ENCODE results near the gene STING1.
A peak's percentile ranks its signal among the peaks of the same experiment; 100 is the strongest.
"Not testable (repeated sequence)": the region's sequence is repeated elsewhere in the genome, so short reads cannot be mapped to it uniquely, and the experiment has no call there.

The STING1 gene

DNA sequence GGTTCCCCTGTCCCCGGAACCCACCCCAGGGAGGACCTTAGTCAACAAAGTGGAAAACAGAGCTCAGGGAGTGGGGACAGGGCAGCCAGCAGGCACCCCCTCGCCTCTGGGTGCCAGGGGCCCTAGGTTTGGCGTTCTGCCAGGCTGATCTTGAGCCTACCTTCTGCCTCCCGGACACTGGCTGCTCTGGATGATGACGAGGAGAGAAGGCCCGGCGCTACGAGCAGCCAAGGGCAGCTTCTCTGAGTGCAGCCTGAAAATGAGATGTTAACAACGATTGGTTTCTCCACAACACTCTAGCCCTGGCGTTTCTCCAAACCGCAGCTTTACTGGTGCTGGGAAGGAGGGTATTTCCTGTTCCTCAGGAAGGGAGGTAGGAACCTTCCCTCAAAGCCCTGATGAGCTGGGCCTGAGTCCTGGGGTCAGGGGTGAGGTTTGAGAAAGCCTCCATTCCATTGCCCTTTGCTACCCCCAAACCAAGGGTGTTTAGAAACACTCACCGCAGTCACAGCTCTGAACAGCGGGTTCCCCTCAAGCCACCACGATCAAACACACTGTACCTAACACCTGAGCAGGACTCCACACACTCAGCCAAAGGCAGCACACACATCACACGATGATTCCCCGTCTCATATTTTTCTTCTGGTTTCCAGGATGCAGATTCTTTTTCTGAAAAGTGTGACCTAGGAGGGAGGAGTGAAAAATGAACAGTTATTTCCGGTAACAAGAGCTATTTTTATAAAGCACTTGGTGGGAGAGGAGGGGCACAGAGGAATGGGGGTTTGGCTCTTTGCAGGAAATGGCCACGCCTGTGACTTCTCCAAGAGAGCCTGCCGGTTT is at the start of gene STING1:
Gene STING1 (minus strand): TSS at position 709 of the 840 bp plus-strand sequence. CDS start 1,054 bp downstream, outside the sequence.
- peak; percentile 53 for DNase-seq

- no peak for DNase-seq
These were observed 49.2 kb upstream of the STING1 start for GRCh38 chr5:139531772-139532169.

DNA sequence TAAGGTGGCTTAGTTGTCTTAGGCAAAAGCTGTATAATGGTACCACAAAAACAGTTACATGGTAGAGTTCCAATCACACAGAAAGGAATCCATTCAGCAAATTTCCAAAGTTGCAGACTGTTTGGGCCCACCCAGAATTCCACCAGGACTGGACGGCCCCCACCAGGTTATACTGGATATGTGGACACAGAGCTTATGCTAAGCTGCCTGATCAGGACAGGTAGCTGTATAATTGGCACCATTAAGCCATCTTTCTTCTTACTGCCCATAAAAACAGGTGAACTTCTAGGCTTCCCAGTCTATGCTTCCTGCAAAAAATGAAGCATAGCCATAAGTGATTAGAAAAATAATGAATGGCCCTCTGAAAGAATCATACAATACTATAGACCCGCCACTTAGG is 47.5 kb upstream of the STING1 start:
- not testable (repeated sequence) for DNase-seq

GRCh38 chr5:139528695-139529094 is 46.1 kb upstream of the STING1 start:
- DNase-seq: not testable (repeated sequence)

GRCh38 chr5:139527896-139528467 is 45.4 kb upstream of the STING1 start:
- DNase-seq: not testable (repeated sequence)

DNA sequence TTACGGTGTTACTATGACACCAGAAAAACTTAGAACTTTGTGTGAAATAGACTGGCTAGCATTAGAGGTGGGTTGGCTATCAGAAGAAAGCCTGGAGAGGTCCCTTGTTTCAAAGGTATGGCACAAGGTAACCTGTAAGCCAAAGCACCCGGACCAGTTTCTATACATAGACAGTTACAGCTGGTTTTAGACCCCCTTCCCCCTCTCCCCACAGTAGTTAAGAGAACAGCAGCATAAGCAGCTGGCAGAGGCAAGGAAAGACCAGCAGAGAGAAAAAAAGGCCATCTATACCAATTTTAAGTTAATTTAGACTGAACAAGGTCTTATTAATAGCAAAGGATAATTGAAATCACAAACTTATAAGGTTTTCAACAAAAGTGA is 44.5 kb upstream of the STING1 start:
- DNase-seq: not testable (repeated sequence)

GRCh38 chr5:139526309-139527089 is 43.9 kb upstream of the STING1 start:
- not testable (repeated sequence) for DNase-seq

GRCh38 chr5:139525586-139526308 is 43.2 kb upstream of the STING1 start:
- not testable (repeated sequence) for DNase-seq

DNA sequence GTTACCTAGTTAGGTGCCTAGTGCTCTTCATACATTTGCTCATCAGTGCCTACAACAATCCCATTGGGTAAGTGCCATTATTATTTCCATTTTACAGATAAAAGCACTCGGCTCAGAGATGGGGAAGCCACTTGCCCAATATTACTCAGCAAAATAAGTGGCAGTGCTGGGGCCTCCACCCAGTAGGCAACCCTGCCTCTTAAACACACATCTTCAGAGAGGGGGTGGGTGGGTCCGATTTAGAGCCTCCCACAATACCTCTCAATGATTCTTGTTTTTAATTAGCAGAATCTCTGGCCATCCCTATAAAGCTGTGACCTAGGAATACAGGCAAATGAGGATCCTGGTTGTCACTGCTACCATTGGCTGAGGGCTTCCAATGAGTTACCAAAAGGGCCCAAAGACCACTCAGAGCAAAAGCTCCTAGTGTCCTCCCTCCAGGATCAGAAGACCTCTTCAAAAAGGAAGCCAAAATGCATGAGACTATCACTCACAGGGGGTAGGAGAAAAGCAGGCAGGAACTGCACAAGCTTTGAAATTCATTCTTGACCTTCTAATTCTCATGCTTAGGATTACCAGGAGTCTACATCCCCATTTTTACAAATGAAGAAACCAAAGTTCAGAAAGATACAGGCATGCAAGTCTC is 42.5 kb upstream of the STING1 start:
- DNase-seq: no peak

DNA sequence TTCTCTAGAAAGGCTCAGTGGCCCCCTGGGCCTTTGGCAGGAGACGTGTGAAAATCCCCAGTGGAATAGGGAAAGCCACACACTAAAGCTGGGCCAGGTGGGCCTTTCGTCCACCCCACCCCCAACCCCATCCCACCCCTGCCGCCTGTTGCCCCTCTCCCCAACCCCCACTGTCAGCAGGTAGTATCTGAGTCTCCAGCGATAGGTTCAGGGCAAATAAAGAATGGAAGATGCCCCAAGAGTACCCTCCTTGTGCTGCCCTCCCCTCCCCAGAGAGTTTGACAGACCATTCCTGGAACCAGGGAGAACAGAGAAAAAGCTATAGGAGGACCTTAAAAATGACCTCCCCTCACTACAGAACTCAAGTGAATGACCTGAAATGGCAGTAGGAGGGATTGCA is 41.9 kb upstream of the STING1 start:
- DNase-seq: no peak

DNA sequence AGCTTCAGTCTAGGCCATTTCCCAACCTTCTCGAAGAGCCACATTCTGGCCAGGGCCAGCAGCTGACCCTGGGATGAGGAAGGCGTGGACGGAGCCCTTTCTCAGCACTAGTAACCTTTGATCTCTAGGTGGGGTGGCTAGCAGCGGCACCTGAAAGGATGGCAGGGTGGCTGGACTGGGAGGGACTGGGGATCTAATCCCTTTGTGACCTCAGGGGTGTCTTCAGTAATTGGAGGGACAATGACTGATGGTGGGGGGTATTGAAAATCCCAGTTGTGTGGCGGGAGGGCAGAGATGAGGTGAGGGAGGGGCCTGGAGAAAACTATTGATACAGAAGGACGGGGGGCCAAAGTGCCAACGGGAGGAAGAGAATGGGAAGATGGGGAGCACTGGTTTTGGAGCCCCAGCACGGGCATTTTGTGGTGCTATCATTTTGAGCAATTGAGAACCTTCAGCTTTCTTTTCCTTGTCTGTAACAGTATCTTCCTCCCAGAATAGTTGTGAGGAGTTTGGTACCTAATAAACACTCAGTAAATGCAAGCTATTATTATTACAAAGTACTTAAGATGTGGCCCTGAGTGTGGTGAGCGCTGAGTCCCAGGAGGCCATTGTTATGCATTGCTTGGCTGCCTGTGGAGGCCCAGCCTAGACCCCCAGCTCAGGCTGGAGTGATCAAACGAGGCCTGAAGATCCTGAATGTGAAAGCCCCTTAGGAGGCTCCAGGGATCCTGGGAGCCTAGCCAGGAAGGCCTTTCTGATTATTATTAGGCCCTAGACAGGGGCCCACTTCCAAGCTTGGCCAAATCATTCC is 41.3 kb upstream of the STING1 start:
- no peak for DNase-seq

DNA sequence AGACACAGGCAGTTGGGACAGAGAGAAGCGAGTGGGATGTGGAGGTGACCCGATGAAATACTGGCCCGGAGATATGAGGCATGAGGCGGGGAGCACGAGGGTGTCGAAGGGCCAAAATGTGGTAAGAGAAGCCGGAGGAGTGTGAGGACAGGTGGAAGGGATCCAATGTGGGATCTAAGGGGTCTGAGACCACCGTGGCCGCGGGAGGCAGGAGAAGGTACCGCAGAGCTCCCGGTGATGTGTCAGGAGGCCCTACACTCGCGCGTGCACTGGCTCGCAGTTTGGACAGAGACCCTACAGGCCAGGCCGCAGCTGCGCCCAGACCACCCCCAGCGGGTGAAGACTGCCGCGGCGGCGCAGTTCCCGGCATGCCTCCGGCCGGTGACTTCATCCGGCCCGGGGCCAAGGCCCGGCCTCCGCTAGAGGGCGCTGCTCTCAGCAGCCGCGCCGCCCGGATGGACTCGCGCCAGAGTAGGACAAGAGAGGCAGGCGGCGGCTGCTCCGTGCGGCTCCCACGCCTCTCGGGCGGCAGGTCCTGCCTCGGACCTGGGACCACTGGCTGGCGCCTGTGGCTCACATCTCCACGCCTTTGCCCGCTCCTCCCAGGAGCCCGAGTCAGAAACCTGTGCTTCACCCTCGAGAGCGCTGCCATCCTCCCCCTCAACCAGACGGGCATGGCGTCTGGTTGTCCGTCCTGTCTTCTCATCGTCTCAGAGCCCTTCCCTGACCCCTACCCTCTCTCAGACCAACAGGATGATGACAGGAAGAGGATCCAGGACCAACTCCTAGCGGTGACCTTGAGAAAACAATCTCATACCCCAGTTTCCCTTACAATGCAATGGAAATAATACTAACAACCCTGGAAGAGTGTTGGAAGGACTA is 35.4 kb upstream of the STING1 start:
- peak; percentile 81 for DNase-seq

GRCh38 chr5:139514486-139514856 is 31.9 kb upstream of the STING1 start:
- no peak for DNase-seq

DNA sequence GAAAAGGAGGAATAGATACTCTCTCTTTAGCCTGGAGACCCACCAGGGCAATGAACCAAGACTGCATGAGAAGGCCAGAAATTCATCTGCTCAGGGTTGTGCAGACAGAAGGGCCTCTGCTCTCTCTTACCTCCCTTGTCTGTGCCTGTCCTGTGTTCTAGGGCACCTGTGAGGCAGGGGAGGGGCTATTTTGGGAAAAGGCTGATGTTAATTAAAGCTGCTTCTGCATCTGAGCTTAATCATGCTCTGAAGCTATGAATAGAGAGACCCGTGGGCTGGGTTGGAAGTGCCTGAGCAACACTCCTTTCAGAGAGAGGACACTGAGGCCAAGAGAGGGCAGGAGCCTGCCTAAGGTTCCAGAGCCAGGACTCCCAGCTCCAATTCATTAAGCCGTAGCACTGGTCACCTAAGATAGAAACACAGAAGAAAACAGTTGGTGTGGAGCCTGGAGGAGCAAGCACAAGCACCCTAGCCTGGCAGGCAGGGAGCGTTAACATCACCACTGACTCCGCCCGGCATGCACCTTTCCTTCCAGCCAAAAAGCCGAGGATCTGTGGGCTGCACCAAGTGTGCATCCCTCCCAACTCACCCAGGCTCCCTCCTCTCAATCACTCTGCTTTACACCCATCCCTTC is 31.4 kb upstream of the STING1 start:
- DNase-seq: no peak

- peak; percentile 73 for DNase-seq
These were observed 30.9 kb upstream of the STING1 start for GRCh38 chr5:139513434-139513833.

DNA sequence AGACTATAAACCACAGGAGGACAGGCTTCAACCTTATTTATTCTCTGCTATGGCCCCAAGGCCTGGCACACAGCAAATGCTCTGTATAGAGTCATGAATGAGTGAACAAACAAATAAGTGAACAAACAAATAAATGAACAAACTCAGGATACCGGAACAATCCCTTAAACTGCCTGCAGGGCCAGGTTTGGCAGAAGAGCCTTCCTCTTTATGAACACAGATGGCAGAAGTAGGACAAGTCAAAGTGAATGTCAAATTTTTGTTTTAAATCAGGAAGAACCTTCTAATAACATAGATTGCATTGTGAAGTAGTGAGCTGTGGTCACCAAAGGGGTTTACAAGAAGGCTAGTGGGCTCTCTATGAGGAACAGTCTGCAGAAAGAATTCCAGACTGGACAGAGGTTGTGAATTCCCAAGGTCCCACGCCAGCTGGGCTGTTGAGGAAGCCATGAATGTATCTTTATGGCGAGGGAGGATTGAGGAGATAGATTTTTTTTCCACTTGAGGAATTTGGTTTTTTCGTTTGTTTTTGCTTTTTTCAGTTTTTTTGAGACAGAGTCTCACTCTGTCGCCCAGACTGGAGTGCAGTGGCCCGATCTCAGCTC is 30.3 kb upstream of the STING1 start:
- DNase-seq: no peak

GRCh38 chr5:139504722-139505121 is 22.2 kb upstream of the STING1 start:
- not testable (repeated sequence) for DNase-seq

DNA sequence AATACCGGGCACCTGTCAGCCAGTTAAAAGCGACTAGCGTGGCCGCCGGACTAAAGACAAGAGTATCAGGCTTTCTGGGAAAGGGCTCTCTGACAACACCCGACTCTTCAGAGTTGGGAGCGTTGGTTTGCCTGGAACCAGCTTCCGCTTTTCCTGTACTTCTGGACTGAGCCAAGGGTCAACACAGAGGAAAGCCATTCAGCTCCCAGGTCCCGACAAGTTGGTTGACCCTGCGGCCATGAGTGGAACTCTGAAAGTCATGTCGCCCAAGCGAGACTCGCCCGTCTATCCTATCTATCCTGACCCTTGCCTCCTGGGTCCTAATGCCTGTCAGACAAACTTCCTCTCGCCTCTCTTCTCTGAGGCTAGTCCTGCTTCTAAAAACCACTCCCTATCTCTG is 21.3 kb upstream of the STING1 start:
- DNase-seq: not testable (repeated sequence)

DNA sequence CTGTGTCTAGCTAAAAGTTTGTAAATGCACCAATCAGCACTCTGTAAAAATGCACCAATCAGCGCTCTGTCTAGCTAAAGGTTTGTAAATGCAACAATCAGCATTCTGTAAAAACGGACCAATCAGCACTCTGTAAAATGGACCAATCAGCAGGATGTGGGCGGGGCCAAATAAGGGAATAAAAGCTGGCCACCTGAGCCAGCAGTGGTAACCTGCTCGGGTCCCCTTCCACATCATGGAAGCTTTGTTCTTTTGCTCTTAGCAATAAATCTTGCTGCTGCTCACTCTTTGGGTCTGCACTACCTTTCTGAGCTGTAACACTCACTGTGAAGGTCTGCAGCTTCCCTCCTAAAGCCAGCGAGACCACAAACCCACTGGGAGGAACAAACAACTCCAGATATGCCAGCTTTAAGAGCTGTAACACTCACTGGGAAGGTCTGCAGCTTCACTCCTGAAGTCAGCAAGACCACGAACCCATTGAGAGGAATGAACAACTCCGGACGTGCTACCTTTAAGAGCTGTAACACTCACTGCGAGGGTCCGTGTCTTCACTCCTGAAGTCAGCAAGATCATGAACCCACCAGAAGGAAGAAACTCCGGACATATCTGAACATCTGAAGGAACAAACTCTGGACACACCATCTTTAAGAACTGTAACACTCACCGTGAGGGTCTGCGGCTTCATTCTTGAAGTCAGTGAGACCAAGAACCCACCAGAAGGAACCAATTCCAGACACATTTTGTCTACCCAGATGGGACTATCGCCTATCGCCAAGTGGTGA is 20.7 kb upstream of the STING1 start:
- DNase-seq: not testable (repeated sequence)
